ENCODE measurements around the gene DAB1.
"Not testable (repeated sequence)": the region's sequence is repeated elsewhere in the genome, so short reads cannot be mapped to it uniquely, and the experiment has no call there.

DAB1 gene

DNA sequence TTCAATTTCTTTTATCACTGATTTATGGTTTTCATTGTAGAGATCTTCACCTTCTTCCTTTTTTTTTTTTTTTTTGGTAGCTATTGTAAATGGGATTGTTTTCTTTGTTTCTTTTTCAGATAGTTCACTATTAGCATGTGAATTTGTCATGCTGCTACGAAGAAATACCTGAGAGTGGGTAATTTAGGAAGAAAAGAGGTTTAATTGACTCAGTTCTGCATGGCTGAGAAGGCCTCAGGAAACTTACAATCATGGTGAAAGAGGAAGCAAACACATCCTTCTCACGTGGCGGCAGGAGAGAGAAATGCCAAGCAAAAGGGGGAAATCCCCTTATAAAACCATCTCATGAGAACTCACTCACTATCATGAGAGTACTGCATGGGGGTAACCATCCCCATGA is 66.4 kb downstream of the DAB1 start:
- DNase-seq, result no peak

- no peak for DNase-seq
Measured at GRCh38 chr1:57353654-57354053, 70.2 kb downstream of the DAB1 start.

DNA sequence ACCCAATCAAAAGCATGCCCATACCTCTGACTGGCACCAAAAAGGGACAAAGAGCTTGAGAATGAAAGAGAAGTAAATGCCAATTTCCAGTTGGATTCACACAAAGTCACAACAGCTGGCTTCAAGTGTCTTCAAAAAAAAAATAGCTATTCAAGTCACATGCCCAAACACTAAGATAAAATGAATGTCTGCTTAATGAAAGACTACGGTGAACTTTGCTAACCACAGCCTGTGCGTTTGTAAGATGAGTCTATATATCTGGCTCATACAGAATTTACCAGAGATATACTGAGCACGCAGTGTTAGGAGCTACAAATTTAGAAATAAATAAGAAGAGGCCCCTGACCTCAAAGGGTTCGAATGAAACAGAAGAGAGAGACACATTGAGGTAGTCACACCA is 73.2 kb downstream of the DAB1 start:
- no peak for DNase-seq

DNA sequence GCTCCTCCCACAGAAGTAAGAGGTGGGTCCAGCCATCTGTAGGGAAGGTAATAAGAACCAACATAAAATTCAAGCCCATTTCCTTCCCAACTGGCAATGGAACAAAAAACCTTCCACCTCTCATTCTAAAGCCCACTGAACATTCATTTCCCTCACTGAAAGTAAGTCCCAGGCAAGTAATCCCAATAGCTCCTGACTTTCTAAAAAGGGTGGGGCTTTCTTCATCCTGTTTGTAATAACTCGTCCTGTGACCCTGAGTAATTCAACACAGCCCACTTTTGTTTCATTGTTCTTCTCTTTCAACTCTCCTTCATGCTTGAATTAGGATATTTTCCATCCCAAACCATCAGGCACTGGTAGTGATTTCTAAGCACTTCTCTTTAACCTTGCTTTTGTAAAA is 74.9 kb downstream of the DAB1 start:
- DNase-seq, result no peak

- DNase-seq, result no peak
Measured at GRCh38 chr1:57345916-57346315, 77.9 kb downstream of the DAB1 start.

DNA sequence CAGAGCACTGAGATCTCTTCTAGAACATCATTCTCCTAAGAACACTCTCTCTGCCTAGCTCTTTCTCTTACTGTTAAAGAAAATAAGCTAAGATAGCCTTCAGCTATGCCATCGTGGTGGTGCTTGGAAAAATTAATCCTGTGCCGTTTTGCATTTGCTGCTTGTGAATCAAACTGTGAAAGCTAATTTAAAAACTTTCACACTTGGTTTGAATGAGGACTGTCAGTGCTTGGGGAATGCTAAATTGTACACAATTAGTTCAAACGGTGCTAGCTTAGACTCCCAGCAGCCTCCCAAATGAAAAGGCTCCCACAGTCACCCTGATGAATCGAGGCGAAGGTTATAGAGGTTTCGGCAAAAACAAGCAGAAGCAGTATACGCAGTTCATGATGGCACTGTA is 79.6 kb downstream of the DAB1 start:
- DNase-seq, result no peak

- not testable (repeated sequence) for DNase-seq
Measured at GRCh38 chr1:57343298-57343915, 80.5 kb downstream of the DAB1 start.

DNA sequence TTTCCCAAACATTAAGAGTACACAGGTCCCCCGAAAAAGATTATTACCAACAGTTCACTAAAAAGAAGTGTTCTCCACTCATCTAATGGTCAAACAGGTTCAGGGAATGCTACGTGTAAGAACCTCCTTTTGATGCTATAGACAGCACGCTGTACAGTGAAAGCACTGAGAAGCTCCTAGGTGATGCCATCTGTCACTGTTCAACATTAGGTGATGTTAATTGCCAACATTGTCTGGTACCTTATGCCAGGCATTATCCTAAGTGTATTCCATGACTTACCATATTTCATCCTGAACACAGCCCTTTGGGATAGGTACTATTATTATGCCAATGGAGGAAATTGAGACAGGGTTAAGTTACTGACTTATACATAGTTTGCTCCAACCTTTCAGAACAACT is 82.1 kb downstream of the DAB1 start:
- DNase-seq, result no peak

GRCh38 chr1:57340334-57341070 is 83.4 kb downstream of the DAB1 start:
- DNase-seq, result no peak

- DNase-seq, result no peak
Measured at GRCh38 chr1:57337623-57338022, 86.2 kb downstream of the DAB1 start.

DNA sequence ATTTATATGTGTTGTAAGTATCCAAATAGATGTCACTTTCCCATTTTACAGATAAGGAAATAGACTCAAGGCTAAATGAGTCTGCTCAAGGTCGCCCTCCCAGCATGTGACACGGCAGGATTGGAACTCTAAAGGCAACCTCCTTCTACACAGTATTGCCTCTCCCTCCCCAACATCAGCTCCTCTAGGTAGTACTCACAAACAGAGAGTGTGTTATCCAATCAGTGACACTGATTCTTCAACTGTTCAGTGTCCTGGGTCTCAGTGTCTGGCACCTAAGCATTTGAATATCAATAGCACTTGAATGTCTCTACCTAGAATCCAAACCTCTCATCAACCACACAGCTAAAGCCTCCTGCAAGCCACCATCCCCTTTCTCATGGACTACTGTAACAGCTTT is 87.1 kb downstream of the DAB1 start:
- no peak for DNase-seq

- DNase-seq, result no peak
Measured at GRCh38 chr1:57331620-57332019, 92.2 kb downstream of the DAB1 start.

DNA sequence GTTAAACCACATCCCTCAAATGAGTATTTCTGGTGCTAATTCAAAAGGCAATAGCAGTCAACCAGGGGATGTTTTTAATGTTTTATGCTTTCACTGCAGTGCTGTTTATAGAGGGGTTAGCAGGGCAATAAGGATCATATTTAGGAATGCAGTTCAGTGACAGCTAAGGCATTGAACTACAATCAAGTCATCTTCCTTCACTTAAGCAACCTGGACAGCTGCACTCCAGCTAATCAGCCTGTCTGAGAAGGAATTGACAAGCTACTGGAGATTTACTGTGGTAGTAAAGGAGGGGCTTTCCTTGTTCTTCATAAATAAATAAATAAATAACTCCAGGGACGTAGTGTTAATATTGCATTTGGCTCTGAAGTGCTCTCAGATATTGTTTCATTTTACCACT is 93.9 kb downstream of the DAB1 start:
- DNase-seq, result no peak

GRCh38 chr1:57329001-57329527 is 94.8 kb downstream of the DAB1 start:
- DNase-seq, result no peak

DNA sequence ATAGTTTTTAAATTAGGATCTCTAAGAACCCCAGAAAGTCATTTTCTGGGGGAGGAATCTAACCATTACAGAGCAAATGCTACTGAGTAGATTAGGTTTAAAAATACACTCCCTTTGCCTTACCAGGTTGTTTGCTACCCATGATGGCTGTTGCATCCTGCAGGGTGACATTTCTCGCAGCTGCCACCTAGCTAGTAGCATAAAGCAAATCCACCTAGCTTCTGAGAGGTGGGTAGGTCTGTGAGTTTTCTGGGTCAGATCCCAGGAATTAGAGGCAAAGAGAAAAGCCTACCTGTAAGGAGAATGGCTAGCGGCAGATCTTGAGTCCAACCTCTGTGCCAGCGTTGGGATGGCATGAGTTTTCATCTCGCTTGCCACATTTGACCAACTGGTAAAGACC is 95.9 kb downstream of the DAB1 start:
- no peak for DNase-seq

GRCh38 chr1:57327336-57327735 is 96.5 kb downstream of the DAB1 start:
- no peak for DNase-seq

GRCh38 chr1:57325536-57325935 is 98.3 kb downstream of the DAB1 start:
- DNase-seq, result no peak

DNA sequence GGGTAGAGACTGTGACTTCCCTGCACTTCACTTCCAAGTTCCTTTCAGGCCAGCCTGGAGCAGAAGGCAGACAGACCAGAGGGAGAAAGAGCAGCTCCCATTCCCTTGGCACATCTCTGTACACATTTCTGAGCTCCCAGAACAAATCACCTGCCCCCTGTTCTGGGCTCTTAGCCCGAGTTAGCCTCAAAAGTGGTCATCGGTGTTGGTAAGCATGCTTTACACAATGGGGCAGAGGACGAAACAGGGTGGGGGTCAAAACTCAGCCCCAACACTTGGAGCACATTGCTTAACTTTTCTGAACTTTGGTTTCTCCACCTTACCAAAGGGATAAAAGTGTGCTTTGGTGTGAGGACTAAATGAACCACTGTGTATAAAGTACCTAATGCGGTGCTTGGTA is 98.7 kb downstream of the DAB1 start:
- DNase-seq, result no peak

- DNase-seq, result no peak
Measured at GRCh38 chr1:57324388-57324787, 99.5 kb downstream of the DAB1 start.

- no peak for DNase-seq
Measured at GRCh38 chr1:57321776-57322175, 102.1 kb downstream of the DAB1 start.

DNA sequence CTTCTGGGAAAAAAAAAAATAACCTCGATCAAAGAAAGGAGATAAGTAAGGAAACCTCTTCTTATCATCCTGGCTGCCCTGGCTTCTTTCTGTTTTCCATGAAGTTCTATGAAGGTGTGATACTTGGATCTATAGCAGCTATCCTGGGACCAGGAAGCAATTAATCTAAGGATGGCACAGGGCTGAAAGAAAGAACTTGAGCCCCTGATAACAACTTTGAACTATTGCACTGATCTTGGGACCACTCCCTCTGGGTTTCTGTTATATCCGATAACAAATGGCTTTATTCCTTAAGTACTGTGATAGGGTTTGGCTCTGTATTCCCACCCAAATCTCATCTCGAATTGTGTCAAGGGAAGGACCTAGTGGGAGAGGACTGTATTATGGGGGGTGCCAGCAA is 104.1 kb downstream of the DAB1 start:
- DNase-seq, result no peak

DNA sequence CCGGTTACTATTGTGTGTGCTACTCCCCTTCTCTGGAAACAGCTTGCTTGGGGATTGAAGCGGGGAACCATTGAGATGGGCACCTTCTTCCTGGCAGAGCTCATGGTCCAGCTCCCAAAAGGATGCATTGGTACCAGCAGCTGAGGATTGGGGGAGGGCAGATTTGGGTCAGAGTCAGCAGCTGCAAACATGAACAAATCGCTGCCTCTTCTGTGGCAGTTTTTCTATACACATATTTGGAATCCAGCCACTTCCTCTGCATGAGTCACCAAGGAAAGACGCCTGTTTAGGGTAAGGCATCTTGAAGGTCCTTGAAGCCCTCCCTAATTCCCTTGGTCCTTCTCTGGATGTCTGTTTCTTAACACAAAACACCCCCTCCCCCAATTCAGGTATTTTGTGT is 104.7 kb downstream of the DAB1 start:
- no peak for DNase-seq

- no peak for DNase-seq
Measured at GRCh38 chr1:57316861-57317260, 107.0 kb downstream of the DAB1 start.

- no peak for DNase-seq
Measured at GRCh38 chr1:57316291-57316690, 107.6 kb downstream of the DAB1 start.

- DNase-seq, result no peak
Measured at GRCh38 chr1:57312869-57313268, 111.0 kb downstream of the DAB1 start.
